Measurements from ENCODE around the gene NBEAL1.

- TF ChIP-seq GATA2 (IDR thresholded peaks at IDR 0.05; ENCODE audit: low read depth, low read length) (no peak), GATA3 (IDR thresholded peaks at IDR 0.05; ENCODE audit: low read depth, low read length) (no peak)
Observed at GRCh38 chr2:203061346-203061745, 46.7 kb downstream of the NBEAL1 start.

Measured in SH-SY5Y (cell line).